HEK293 (cell line): ENCODE data around the gene NTSR1.

Experiments used
- CTCF ChIA-PET: fragments of 350-600 bp; formaldehyde crosslinking; extraction: SDS; loops from one replicate; lab custom pipeline; 2021; ENCODE audit warnings: antibody characterized with exemption; lab: Yijun Ruan, JAX
- POLR2A ChIA-PET: fragments of 300-600 bp; formaldehyde crosslinking; extraction: SDS; loops from one replicate; lab custom pipeline; 2020; ENCODE audit warnings: antibody characterized with exemption, inconsistent platforms; lab: Yijun Ruan, JAX
- H3K27ac ChIP-seq: fragments of 200-500 bp; sonication (Bioruptor generic); 2 replicates; pipeline ENCODE4 v1.5.1; 2014; ENCODE audit warnings: low read depth, low read length, control low read depth, inconsistent platforms; ENCODE audit errors: extremely low read depth
- H3K36me3 ChIP-seq, 2 experiments: fragments of 200-500 bp in 1 of 2; sonication (Bioruptor generic) in 1 of 2; 1 replicate in 1 of 2; 2 replicates in 1 of 2; pipeline ENCODE4 v1.5.1; 2014 to 2017; ENCODE audit warnings: inconsistent platforms in 2 of 2, low read length in 2 of 2; ENCODE audit not compliant: control insufficient read depth in 2 of 2, insufficient read depth in 1 of 2
- H3K4me1 ChIP-seq: fragments of 200-500 bp; sonication (Bioruptor generic); 2 replicates; pipeline ENCODE4 v1.5.1; 2014; ENCODE audit warnings: mild to moderate bottlenecking, low read length, inconsistent platforms; ENCODE audit not compliant: control insufficient read depth, insufficient read depth
- H3K4me3 ChIP-seq: 2 replicates; pipeline ENCODE4 v1.5.1; 2011; ENCODE audit warnings: low read depth, mild to moderate bottlenecking, control low read depth, low read length, moderate library complexity
- H3K9me3 ChIP-seq: fragments of 200-500 bp; sonication (Bioruptor generic); 2 replicates; pipeline ENCODE4 v1.5.1; 2014; ENCODE audit warnings: low read depth, low read length, inconsistent platforms; ENCODE audit not compliant: control insufficient read depth, insufficient read depth
- GLI2 ChIP-seq: fragments of 450-650 bp; formaldehyde crosslinking; IDR thresholded peaks from 2 replicates; pipeline ENCODE4; 2017; ENCODE audit warnings: missing biosample characterization, missing genetic modification characterization, low read depth, borderline replicate concordance
- GLIS1 ChIP-seq: fragments of 450-650 bp; formaldehyde crosslinking; IDR thresholded peaks from 2 replicates; pipeline ENCODE4 v1.5.1; 2016; ENCODE audit warnings: missing biosample characterization, missing genetic modification characterization
- HOXC10 ChIP-seq: sonication (generic); formaldehyde crosslinking; IDR thresholded peaks from 2 replicates; pipeline ENCODE4 v1.8.1; 2023; ENCODE audit warnings: mild to moderate bottlenecking, missing genetic modification reagents
- MYNN ChIP-seq: fragments of 450-650 bp; formaldehyde crosslinking; IDR thresholded peaks from 2 replicates; pipeline ENCODE4 v1.5.1; 2016; ENCODE audit warnings: missing biosample characterization, missing genetic modification characterization, borderline replicate concordance
- OSR2 ChIP-seq: fragments of 450-650 bp; formaldehyde crosslinking; IDR thresholded peaks from 2 replicates; pipeline ENCODE4 v1.5.1; 2016; ENCODE audit warnings: missing biosample characterization, missing genetic modification characterization
- RBAK ChIP-seq: fragments of 450-650 bp; formaldehyde crosslinking; IDR thresholded peaks from 2 replicates; pipeline ENCODE4 v1.5.1; 2016; ENCODE audit warnings: missing biosample characterization, missing genetic modification characterization
- REPIN1 ChIP-seq: fragments of 450-650 bp; formaldehyde crosslinking; IDR thresholded peaks from 2 replicates; pipeline ENCODE4 v1.5.1; 2017; ENCODE audit warnings: missing biosample characterization, missing genetic modification characterization, low read depth
- SP7 ChIP-seq: fragments of 450-650 bp; formaldehyde crosslinking; IDR thresholded peaks from 2 replicates; pipeline ENCODE4 v1.5.1; 2016; ENCODE audit warnings: missing biosample characterization, missing genetic modification characterization
- ZBTB1 ChIP-seq: fragments of 450-650 bp; formaldehyde crosslinking; IDR thresholded peaks from 2 replicates; pipeline ENCODE4 v1.5.1; 2016; ENCODE audit warnings: missing biosample characterization, missing genetic modification characterization
- ZBTB8A ChIP-seq: fragments of 450-650 bp; formaldehyde crosslinking; IDR thresholded peaks from 2 replicates; pipeline ENCODE4 v1.5.1; 2016; ENCODE audit warnings: missing biosample characterization, missing genetic modification characterization
- ZNF114 ChIP-seq: fragments of 450-650 bp; formaldehyde crosslinking; IDR thresholded peaks from 2 replicates; pipeline ENCODE4 v1.5.0; 2017; ENCODE audit warnings: missing biosample characterization, missing genetic modification characterization
- ZNF121 ChIP-seq: fragments of 450-650 bp; formaldehyde crosslinking; IDR thresholded peaks from 2 replicates; pipeline ENCODE4 v1.5.1; 2016; ENCODE audit warnings: missing biosample characterization, missing genetic modification characterization
- ZNF223 ChIP-seq: fragments of 450-650 bp; formaldehyde crosslinking; IDR thresholded peaks from 2 replicates; pipeline ENCODE4 v1.5.1; 2016; ENCODE audit warnings: missing biosample characterization, missing genetic modification characterization
- ZNF335 ChIP-seq: fragments of 450-650 bp; formaldehyde crosslinking; conservative IDR thresholded peaks from 2 replicates; pipeline ENCODE4 v1.5.1; 2016; ENCODE audit warnings: missing biosample characterization, missing genetic modification characterization
- ZNF366 ChIP-seq: fragments of 450-650 bp; formaldehyde crosslinking; conservative IDR thresholded peaks from 2 replicates; pipeline ENCODE4 v1.5.1; 2016; ENCODE audit warnings: missing biosample characterization, missing genetic modification characterization
- ZNF404 ChIP-seq: fragments of 450-650 bp; formaldehyde crosslinking; IDR thresholded peaks from 2 replicates; pipeline ENCODE4 v1.5.1; 2017; ENCODE audit warnings: missing biosample characterization, missing genetic modification characterization
- ZNF416 ChIP-seq: fragments of 450-650 bp; formaldehyde crosslinking; IDR thresholded peaks from 2 replicates; pipeline ENCODE4 v1.5.1; 2016; ENCODE audit warnings: missing biosample characterization, missing genetic modification characterization
- ZNF544 ChIP-seq: fragments of 450-650 bp; formaldehyde crosslinking; IDR thresholded peaks from 2 replicates; pipeline ENCODE4 v1.5.0; 2017; ENCODE audit warnings: missing biosample characterization, missing genetic modification characterization
- ZNF626 ChIP-seq: fragments of 450-650 bp; sonication (Bioruptor Pico); formaldehyde crosslinking; IDR thresholded peaks from 2 replicates; pipeline ENCODE4 v1.5.1; 2018; ENCODE audit warnings: missing biosample characterization, missing genetic modification characterization, inconsistent platforms
- ZNF658 ChIP-seq: fragments of 450-650 bp; formaldehyde crosslinking; IDR thresholded peaks from 2 replicates; pipeline ENCODE4; 2016; ENCODE audit warnings: missing biosample characterization, missing genetic modification characterization
- ZNF660 ChIP-seq: fragments of 450-650 bp; IDR thresholded peaks from 2 replicates; pipeline ENCODE4 v1.5.1; 2018; ENCODE audit warnings: missing biosample characterization, mild to moderate bottlenecking, missing genetic modification characterization
- ZNF707 ChIP-seq: fragments of 450-650 bp; formaldehyde crosslinking; IDR thresholded peaks from 2 replicates; pipeline ENCODE4 v1.5.1; 2016; ENCODE audit warnings: missing biosample characterization, missing genetic modification characterization
- ZNF747 ChIP-seq: fragments of 450-650 bp; formaldehyde crosslinking; IDR thresholded peaks from 2 replicates; pipeline ENCODE4 v1.5.1; 2016; ENCODE audit warnings: missing biosample characterization, missing genetic modification characterization
- ZNF76 ChIP-seq: fragments of 450-650 bp; formaldehyde crosslinking; IDR thresholded peaks from 2 replicates; pipeline ENCODE4; 2016; ENCODE audit warnings: low read depth, missing biosample characterization, missing genetic modification characterization, borderline replicate concordance
- ZNF791 ChIP-seq: fragments of 450-650 bp; formaldehyde crosslinking; IDR thresholded peaks from 2 replicates; pipeline ENCODE4 v1.5.1; 2016; ENCODE audit warnings: missing biosample characterization, missing genetic modification characterization
- ZSCAN23 ChIP-seq: fragments of 450-650 bp; formaldehyde crosslinking; IDR thresholded peaks from 2 replicates; pipeline ENCODE4 v1.5.1; 2016; ENCODE audit warnings: missing biosample characterization, missing genetic modification characterization
- TF ChIP-seq, protein P1 (sequence below): fragments of 450-650 bp; formaldehyde crosslinking; IDR thresholded peaks from 2 replicates; pipeline ENCODE4 v1.5.1; 2016; ENCODE audit warnings: missing biosample characterization, missing genetic modification characterization
- TF ChIP-seq, protein P2 (sequence below): fragments of 450-650 bp; formaldehyde crosslinking; IDR thresholded peaks from 2 replicates; pipeline ENCODE4 v1.5.1; 2017; ENCODE audit warnings: missing biosample characterization, missing genetic modification characterization
- TF ChIP-seq, protein P3 (sequence below): fragments of 450-650 bp; formaldehyde crosslinking; IDR thresholded peaks from 2 replicates; pipeline ENCODE4 v1.5.1; 2016; ENCODE audit warnings: missing biosample characterization, missing genetic modification characterization

Gene NTSR1

DNA sequence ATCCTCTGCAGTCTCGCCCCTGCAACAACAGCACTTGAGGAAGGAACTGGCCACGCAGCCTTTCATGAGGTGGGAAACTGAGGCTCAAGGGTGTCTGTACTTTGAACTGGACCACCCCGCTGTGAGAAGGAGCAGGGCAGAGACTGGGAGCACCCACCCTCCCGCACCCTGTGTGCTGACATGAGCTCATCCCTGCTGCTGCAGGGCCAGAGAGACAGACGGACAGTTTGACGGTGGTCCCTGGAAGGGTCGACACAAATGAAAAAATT lies 70.7 kb downstream of the NTSR1 start:
- Histone ChIP-seq H3K36me3 (no peaks in the 10 kb centered on the region), H3K9me3 (no peaks in the 10 kb centered on the region), H3K4me1 (0 out of 2 replicates have a peak, but pooled peaks cover 3% of the 10 kb centered on the region), H3K27ac (no peak overlapping the region), H3K4me3 (no peak overlapping the region)
- POLR2A ChIA-PET: interaction anchor here (0.7 to 1.2 kb wide), 2 partner anchors 17 to 102 kb away, joined by 3 read pairs; partner anchors contain the start of gene MRGBP
- CTCF ChIA-PET: interaction anchor here (0.6 to 2.6 kb wide), 5 partner anchors 9 to 123 kb away, joined by 3 to 7 read pairs (median 3); no protein-coding TSS in a partner anchor
- TF ChIP-seq ZNF121 (tag by site-specific recombination) (no peak), ZNF76 (tag by site-specific recombination) (no peak), OSR2 (no peak), ZSCAN23 (tag by site-specific recombination) (no peak), ZNF658 (no peak), ZNF404 (no peak), ZNF626 (tag by site-specific recombination) (no peak), ZNF416 (tag by site-specific recombination) (no peak), GLI2 (tag by site-specific recombination) (no peak)
- TF ChIP-seq, protein P1, sequence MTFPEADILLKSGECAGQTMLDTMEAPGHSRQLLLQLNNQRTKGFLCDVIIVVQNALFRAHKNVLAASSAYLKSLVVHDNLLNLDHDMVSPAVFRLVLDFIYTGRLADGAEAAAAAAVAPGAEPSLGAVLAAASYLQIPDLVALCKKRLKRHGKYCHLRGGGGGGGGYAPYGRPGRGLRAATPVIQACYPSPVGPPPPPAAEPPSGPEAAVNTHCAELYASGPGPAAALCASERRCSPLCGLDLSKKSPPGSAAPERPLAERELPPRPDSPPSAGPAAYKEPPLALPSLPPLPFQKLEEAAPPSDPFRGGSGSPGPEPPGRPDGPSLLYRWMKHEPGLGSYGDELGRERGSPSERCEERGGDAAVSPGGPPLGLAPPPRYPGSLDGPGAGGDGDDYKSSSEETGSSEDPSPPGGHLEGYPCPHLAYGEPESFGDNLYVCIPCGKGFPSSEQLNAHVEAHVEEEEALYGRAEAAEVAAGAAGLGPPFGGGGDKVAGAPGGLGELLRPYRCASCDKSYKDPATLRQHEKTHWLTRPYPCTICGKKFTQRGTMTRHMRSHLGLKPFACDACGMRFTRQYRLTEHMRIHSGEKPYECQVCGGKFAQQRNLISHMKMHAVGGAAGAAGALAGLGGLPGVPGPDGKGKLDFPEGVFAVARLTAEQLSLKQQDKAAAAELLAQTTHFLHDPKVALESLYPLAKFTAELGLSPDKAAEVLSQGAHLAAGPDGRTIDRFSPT (tag by site-specific recombination): no peak
- TF ChIP-seq, protein P2, sequence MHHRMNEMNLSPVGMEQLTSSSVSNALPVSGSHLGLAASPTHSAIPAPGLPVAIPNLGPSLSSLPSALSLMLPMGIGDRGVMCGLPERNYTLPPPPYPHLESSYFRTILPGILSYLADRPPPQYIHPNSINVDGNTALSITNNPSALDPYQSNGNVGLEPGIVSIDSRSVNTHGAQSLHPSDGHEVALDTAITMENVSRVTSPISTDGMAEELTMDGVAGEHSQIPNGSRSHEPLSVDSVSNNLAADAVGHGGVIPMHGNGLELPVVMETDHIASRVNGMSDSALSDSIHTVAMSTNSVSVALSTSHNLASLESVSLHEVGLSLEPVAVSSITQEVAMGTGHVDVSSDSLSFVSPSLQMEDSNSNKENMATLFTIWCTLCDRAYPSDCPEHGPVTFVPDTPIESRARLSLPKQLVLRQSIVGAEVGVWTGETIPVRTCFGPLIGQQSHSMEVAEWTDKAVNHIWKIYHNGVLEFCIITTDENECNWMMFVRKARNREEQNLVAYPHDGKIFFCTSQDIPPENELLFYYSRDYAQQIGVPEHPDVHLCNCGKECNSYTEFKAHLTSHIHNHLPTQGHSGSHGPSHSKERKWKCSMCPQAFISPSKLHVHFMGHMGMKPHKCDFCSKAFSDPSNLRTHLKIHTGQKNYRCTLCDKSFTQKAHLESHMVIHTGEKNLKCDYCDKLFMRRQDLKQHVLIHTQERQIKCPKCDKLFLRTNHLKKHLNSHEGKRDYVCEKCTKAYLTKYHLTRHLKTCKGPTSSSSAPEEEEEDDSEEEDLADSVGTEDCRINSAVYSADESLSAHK (tag by site-specific recombination): no peak

DNA sequence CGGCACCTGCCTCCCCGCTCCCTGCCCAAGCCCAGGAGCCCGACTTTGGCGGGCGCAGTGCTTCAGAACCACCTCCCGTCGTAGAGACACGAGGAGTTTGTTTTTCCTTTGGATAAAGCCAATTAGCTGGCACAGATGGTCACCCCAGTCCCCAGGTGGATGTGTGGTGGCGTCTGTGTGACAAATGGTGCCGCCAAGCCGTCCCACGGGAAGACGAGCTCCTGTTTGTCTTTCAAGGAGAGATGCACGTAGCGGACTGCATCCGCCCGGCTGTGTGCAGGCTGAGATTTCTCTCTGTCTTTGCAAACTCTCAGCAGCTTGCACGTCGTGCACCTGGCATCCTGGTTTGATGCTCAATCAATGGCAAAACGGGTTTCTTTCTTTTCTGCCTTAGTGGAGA lies 71.6 kb downstream of the NTSR1 start:
- Histone ChIP-seq H3K9me3 (no peaks in the 10 kb centered on the region), H3K4me1 (0 out of 2 replicates have a peak, but pooled peaks cover 3% of the 10 kb centered on the region), H3K27ac (no peak overlapping the region), H3K4me3 (no peak overlapping the region), H3K36me3 (no peaks in the 10 kb centered on the region)
- ChIA-PET POLR2A (interaction anchor here (1.2 kb wide), 1 partner anchor 16 kb away, joined by 3 read pairs; the partner anchor contains the start of gene MRGBP), CTCF (interaction anchor here (0.6 to 2.6 kb wide), 6 partner anchors 8 to 94 kb away, joined by 3 to 7 read pairs (median 4); no protein-coding TSS in a partner anchor)
- TF ChIP-seq ZNF114 (tag by site-specific recombination) (no peak), ZNF366 (tag by site-specific recombination) (no peak), ZNF747 (tag by site-specific recombination) (no peak), HOXC10 (CRISPR knock-in tag) (no peak), ZBTB8A (no peak), ZNF335 (tag by site-specific recombination) (no peak), ZNF707 (no peak), ZNF660 (no peak), ZBTB1 (tag by site-specific recombination) (no peak), RBAK (tag by site-specific recombination) (no peak), ZNF544 (no peak), MYNN (tag by site-specific recombination) (no peak), SP7 (no peak), OSR2 (no peak), GLIS1 (tag by site-specific recombination) (no peak), REPIN1 (tag by site-specific recombination) (no peak), ZNF223 (tag by site-specific recombination) (no peak), ZNF791 (no peak)
- TF ChIP-seq, protein P3, sequence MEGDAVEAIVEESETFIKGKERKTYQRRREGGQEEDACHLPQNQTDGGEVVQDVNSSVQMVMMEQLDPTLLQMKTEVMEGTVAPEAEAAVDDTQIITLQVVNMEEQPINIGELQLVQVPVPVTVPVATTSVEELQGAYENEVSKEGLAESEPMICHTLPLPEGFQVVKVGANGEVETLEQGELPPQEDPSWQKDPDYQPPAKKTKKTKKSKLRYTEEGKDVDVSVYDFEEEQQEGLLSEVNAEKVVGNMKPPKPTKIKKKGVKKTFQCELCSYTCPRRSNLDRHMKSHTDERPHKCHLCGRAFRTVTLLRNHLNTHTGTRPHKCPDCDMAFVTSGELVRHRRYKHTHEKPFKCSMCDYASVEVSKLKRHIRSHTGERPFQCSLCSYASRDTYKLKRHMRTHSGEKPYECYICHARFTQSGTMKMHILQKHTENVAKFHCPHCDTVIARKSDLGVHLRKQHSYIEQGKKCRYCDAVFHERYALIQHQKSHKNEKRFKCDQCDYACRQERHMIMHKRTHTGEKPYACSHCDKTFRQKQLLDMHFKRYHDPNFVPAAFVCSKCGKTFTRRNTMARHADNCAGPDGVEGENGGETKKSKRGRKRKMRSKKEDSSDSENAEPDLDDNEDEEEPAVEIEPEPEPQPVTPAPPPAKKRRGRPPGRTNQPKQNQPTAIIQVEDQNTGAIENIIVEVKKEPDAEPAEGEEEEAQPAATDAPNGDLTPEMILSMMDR (tag by site-specific recombination): no peak
